Heart left ventricle (tissue), 13 donors: Measurements from ENCODE around the gene CKMT2.

ENCODE experiments used
- CTCF ChIP-seq, 12 donors: fragments of 200-600 bp; sonication (generic) in 4 of 12; IDR thresholded peaks; one replicate each; pipeline versions ENCODE4 v1.5.0 to v1.8.0; 2018 to 2022; ENCODE audit warnings: antibody characterized with exemption in 12 of 12, mild to moderate bottlenecking in 5 of 12
- POLR2A ChIP-seq, 2 donors: fragments of 450-650 bp; IDR thresholded peaks; one replicate each; pipeline ENCODE4 v1.6.1; 2017; ENCODE audit warnings: antibody characterized with exemption in 2 of 2, mild to moderate bottlenecking in 2 of 2, moderate library complexity in 2 of 2
- donor health status: ischemic (EF 13 %, LVEDD 7.1; RV severe dilation, severe dysfunction).
- donor health status: DM: no; HTN: yes; CAD: no.
- donor health status: DM: no; HTN: no; CAD: no.
- donor health status: ischemic (EF 25% LVEDD 6.9; RV normal size, moderate dysfunction).
- donor health status: ischemic (EF 25% LVEDD 5.7; RV mildly dilated, moderate dysfunction).
- donor health status: ischemic (EF 35%, LVEDD 5.7; RV mildly dilated, moderate dysfunction).
- donor health status: nonischemic (EF 11% LVEDD 7.7; RV severe dilation, severe dysfunction).
- donor health status: DM: yes; HTN: yes; CAD: no.
- donor health status: PGD.
- donor health status: ischemic (EF 29% LVEDD 5.4; RV normal size, mild dysfunction).
- donor health status: nonischemic (EF 23%, LVEDD 6.1; RV moderate dilation, normal function).

- TF ChIP-seq CTCF (IDR thresholded peaks at IDR 0.05) (no peak), POLR2A (IDR thresholded peaks at IDR 0.05) (no peak)
These were observed 45.2 kb upstream of the CKMT2 start for GRCh38 chr5:81187885-81188284.
